Skeletal muscle tissue (tissue), 4 donors: ENCODE results near the gene ORMDL2. TPM values are rescaled to one million over a fixed set of nuclear protein-coding genes. Genes with fewer than 3 reads are reported as not detected.
"Not testable (repeated sequence)": the region's sequence is repeated elsewhere in the genome, so short reads cannot be mapped to it uniquely, and the experiment has no call there.

Source experiments
- H3K27ac ChIP-seq: one replicate; pipeline ENCODE4 v1.7.0; 2013; ENCODE audit warnings: mild to moderate bottlenecking, low read depth, low read length, inconsistent platforms
- H3K27me3 ChIP-seq, 3 donors: one replicate each; pipeline ENCODE4 v1.7.0; 2013; ENCODE audit warnings: low read length in 3 of 3; ENCODE audit not compliant: control insufficient read depth in 3 of 3, insufficient read depth in 3 of 3
- H3K36me3 ChIP-seq, 3 donors: one replicate each; pipeline ENCODE4 v1.7.0; 2013; ENCODE audit warnings: low read length in 3 of 3; ENCODE audit not compliant: control insufficient read depth in 3 of 3, insufficient read depth in 3 of 3
- H3K4me1 ChIP-seq, 3 donors: one replicate each; pipeline ENCODE4 v1.7.0; 2013; ENCODE audit warnings: low read length in 3 of 3, mild to moderate bottlenecking in 3 of 3; ENCODE audit not compliant: control insufficient read depth in 3 of 3, insufficient read depth in 3 of 3
- H3K4me3 ChIP-seq, 3 donors: one replicate each; pipeline ENCODE4 v1.7.0; 2013; ENCODE audit warnings: low read length in 3 of 3
- H3K9ac ChIP-seq, 3 donors: one replicate each; pipeline ENCODE4 v1.7.0; 2013; ENCODE audit warnings: low read length in 3 of 3, mild to moderate bottlenecking in 3 of 3, moderate library complexity in 2 of 3, low read depth in 1 of 3
- H3K9me3 ChIP-seq, 3 donors: one replicate each; pipeline ENCODE4 v1.7.0; 2013; ENCODE audit warnings: low read length in 3 of 3; ENCODE audit not compliant: control insufficient read depth in 3 of 3
- total RNA-seq: library from RNA; depleted of rRNA; stranded (reverse); fragments of >200 nt; gene quantifications from one replicate; pipeline ENCODE4 v1.2.3, GENCODE V29; 2014
- donor health status: Osteomylitis.

Gene ORMDL2
- total RNA-seq, 1 donor from 2014 or later: 11.0 TPM

GRCh38 chr12:55866454-55867004 lies 48.7 kb downstream of the ORMDL2 start:
- H3K4me1 ChIP-seq, H3K27ac ChIP-seq, H3K4me3 ChIP-seq, H3K9ac ChIP-seq, H3K9me3 ChIP-seq, H3K36me3 ChIP-seq, H3K27me3 ChIP-seq: not testable (repeated sequence)

Other genes starting within 250 kb of the ORMDL2 start
- not detected for gene OR2AP1, start 245.6 kb upstream of the ORMDL2 start, total RNA-seq
- gene OR10P1, start 181.1 kb upstream of the ORMDL2 start, total RNA-seq: not detected
- gene ITGA7, start 110.1 kb upstream of the ORMDL2 start, total RNA-seq: 123 TPM
- 42.3 TPM for gene BLOC1S1, start 102.0 kb upstream of the ORMDL2 start, total RNA-seq
- gene RDH5, start 97.6 kb upstream of the ORMDL2 start, total RNA-seq: 19.8 TPM
- 1,640 TPM for gene CD63, start 89.0 kb upstream of the ORMDL2 start, total RNA-seq
- 3.1 TPM for gene GDF11, start 74.9 kb upstream of the ORMDL2 start, total RNA-seq
- gene SARNP, start 317 bp upstream of the ORMDL2 start, total RNA-seq: 71.5 TPM
- gene DNAJC14, start 11.5 kb downstream of the ORMDL2 start, total RNA-seq: 33.4 TPM
- 2.6 TPM for gene MMP19, start 24.9 kb downstream of the ORMDL2 start, total RNA-seq
- 16.2 TPM for gene PYM1, start 109.9 kb downstream of the ORMDL2 start, total RNA-seq
- gene DGKA, start 113.1 kb downstream of the ORMDL2 start, total RNA-seq: 6.8 TPM
- 0.52 TPM for gene PMEL, start 148.0 kb downstream of the ORMDL2 start, total RNA-seq
- 9.4 TPM for gene CDK2, start 148.8 kb downstream of the ORMDL2 start, total RNA-seq
- gene RAB5B, start 156.0 kb downstream of the ORMDL2 start, total RNA-seq: 34.4 TPM
- gene SUOX, start 179.2 kb downstream of the ORMDL2 start, total RNA-seq: 7.8 TPM
- 1.6 TPM for gene IKZF4, start 203.0 kb downstream of the ORMDL2 start, total RNA-seq
- gene RPS26, start 223.9 kb downstream of the ORMDL2 start, total RNA-seq: 36.5 TPM